HG02759 (cell line): ENCODE measurements around the gene SH3BGRL3.
A peak's percentile ranks its signal among the peaks of the same experiment; 100 is the strongest.
"Not testable (repeated sequence)": the region's sequence is repeated elsewhere in the genome, so short reads cannot be mapped to it uniquely, and the experiment has no call there.

Experiments
- ATAC-seq: cut with Tn5 transposase; IDR thresholded peaks from one replicate; pipeline ENCODE4 v1.9.1; 2021; ENCODE audit warnings: mild to moderate bottlenecking, moderate library complexity; ENCODE audit not compliant: unreplicated experiment

Gene SH3BGRL3

GRCh38 chr1:26315874-26316850, 36.3 kb downstream of the SH3BGRL3 start:
- ATAC-seq, result no peak

GRCh38 chr1:26317146-26317545, 37.3 kb downstream of the SH3BGRL3 start:
- no peak for ATAC-seq

- no peak for ATAC-seq
Measured at GRCh38 chr1:26317612-26318337, 37.9 kb downstream of the SH3BGRL3 start, which contains the start of gene CD52. TSS of gene CD52 (plus strand) at chr1:26317958. CDS start at chr1:26318018, 60 bp downstream.

- ATAC-seq, result no peak
Measured at GRCh38 chr1:26318338-26319064, 38.6 kb downstream of the SH3BGRL3 start.

GRCh38 chr1:26320896-26321295, 41.0 kb downstream of the SH3BGRL3 start:
- no peak for ATAC-seq

- peak; percentile 43 for ATAC-seq
Measured at GRCh38 chr1:26321315-26322041, 41.6 kb downstream of the SH3BGRL3 start.

GRCh38 chr1:26322042-26322331, 42.1 kb downstream of the SH3BGRL3 start:
- ATAC-seq, result no peak

- no peak for ATAC-seq
Measured at GRCh38 chr1:26323382-26323781, 43.5 kb downstream of the SH3BGRL3 start.

GRCh38 chr1:26324550-26324949, 44.7 kb downstream of the SH3BGRL3 start:
- no peak for ATAC-seq

- no peak for ATAC-seq
Measured at GRCh38 chr1:26327956-26328362, 48.1 kb downstream of the SH3BGRL3 start.

GRCh38 chr1:26328597-26328996, 48.7 kb downstream of the SH3BGRL3 start:
- ATAC-seq, result no peak

- ATAC-seq, result not testable (repeated sequence)
Measured at GRCh38 chr1:26329380-26329779, 49.5 kb downstream of the SH3BGRL3 start.

GRCh38 chr1:26330276-26330675, 50.4 kb downstream of the SH3BGRL3 start:
- ATAC-seq, result no peak
